Thyroid gland (tissue), 4 donors: Measurements from ENCODE around the gene ETV3L. TPM values are rescaled to one million over a fixed set of nuclear protein-coding genes. Genes with fewer than 3 reads are reported as not detected.

ENCODE experiments used
- DNase-seq, 2 donors: peaks; one replicate each; pipeline ENCODE4 v3.0.0-alpha.2; 2019
- H3K27ac ChIP-seq, 3 donors: fragments of 200-600 bp; sonication (generic); 1 replicate in 2 of 3; 2 replicates in 1 of 3; pipeline ENCODE4 v1.5.1; 2016 to 2019; ENCODE audit warnings: mild to moderate bottlenecking in 1 of 3, moderate library complexity in 1 of 3
- H3K27me3 ChIP-seq: fragments of 200-600 bp; sonication (generic); one replicate; pipeline ENCODE4 v1.5.1; 2019
- H3K36me3 ChIP-seq, 2 donors: fragments of 200-600 bp; sonication (generic); one replicate each; pipeline ENCODE4 v1.5.1; 2016 to 2019
- H3K4me1 ChIP-seq, 2 donors: fragments of 200-600 bp; sonication (generic); one replicate each; pipeline ENCODE4 v1.5.1; 2017 to 2019
- H3K4me3 ChIP-seq, 3 donors: fragments of 200-600 bp; sonication (generic); replicated peaks in 1 of 3; 1 replicate in 2 of 3; 2 replicates in 1 of 3; pipeline ENCODE4 v1.5.1; 2016; ENCODE audit warnings: mild to moderate bottlenecking in 1 of 3
- H3K9me3 ChIP-seq: fragments of 200-600 bp; sonication (generic); one replicate; pipeline ENCODE4 v1.5.1; 2017
- CTCF ChIP-seq, 6 experiments: fragments of 200-600 bp in 3 of 6; fragments of 450-650 bp in 3 of 6; sonication (generic) in 3 of 6; IDR thresholded peaks; one replicate each; pipeline ENCODE4 v1.5.1; 2016 to 2019; ENCODE audit warnings: antibody characterized with exemption in 6 of 6, mild to moderate bottlenecking in 2 of 6, inconsistent platforms in 1 of 6, moderate library complexity in 1 of 6
- POLR2A ChIP-seq, 2 donors: fragments of 450-650 bp; IDR thresholded peaks; one replicate each; pipeline ENCODE4 v1.6.1; 2017; ENCODE audit warnings: antibody characterized with exemption in 2 of 2, mild to moderate bottlenecking in 2 of 2, moderate library complexity in 1 of 2
- WGBS, 2 donors: methylation state at CpG; one replicate each; pipeline ENCODE4 v1.1.5; 2017; 5-methylcytosine and 5-hydroxymethylcytosine counted together
- intact Hi-C: fragments of 100-400 bp; cut with DNase I; formaldehyde crosslinking; loops from one replicate; pipeline ENCODE4 v1.15.1; 2023
- total RNA-seq, 4 donors: library from RNA; depleted of rRNA; stranded (reverse); fragments of >200 nt; gene quantifications; one replicate each; pipeline ENCODE4 v1.2.3, GENCODE V29; 2016

ETV3L gene
- total RNA-seq, 4 donors from 2014 or later: not detected

GRCh38 chr1:157106813-157107189 lies 7.2 kb upstream of the ETV3L start:
- Histone ChIP-seq H3K36me3 (no peaks in the 10 kb centered on the region), H3K4me1 (no peaks in the 10 kb centered on the region), H3K27ac (no peak overlapping the region), H3K4me3 (no peak overlapping the region), H3K27me3 (peaks cover 4% of the 10 kb centered on the region), H3K9me3 (no peaks in the 10 kb centered on the region)
- intact Hi-C loops: no loop called here
- DNase-seq: no peak
- TF ChIP-seq POLR2A (IDR thresholded peaks at IDR 0.05): no peak
- no peak for TF ChIP-seq CTCF (IDR thresholded peaks at IDR 0.05)
- 68 to 88% methylated on average over 3 to 6 of the region's 6 CpGs for WGBS, 2 donors

- no peaks in the 10 kb centered on the region for H3K9me3 ChIP-seq
- H3K36me3 ChIP-seq: no peaks in the 10 kb centered on the region
- DNase-seq: no peak
- no peaks in the 10 kb centered on the region for H3K4me1 ChIP-seq
- intact Hi-C loops: no loop called here
- no peak overlapping the region for H3K27ac ChIP-seq
- no peak overlapping the region for H3K4me3 ChIP-seq
- TF ChIP-seq CTCF (IDR thresholded peaks at IDR 0.05) (no peak), POLR2A (IDR thresholded peaks at IDR 0.05) (no peak)
- 52 to 57% methylated on average over 5 to 6 of the region's 6 CpGs for WGBS, 2 donors
- H3K27me3 ChIP-seq: peaks cover 4% of the 10 kb centered on the region
Measured at GRCh38 chr1:157105988-157106812, 6.6 kb upstream of the ETV3L start.

- Histone ChIP-seq H3K36me3 (no peaks in the 10 kb centered on the region), H3K4me3 (no peak overlapping the region), H3K9me3 (no peaks in the 10 kb centered on the region), H3K4me1 (no peaks in the 10 kb centered on the region), H3K27me3 (peaks cover 4% of the 10 kb centered on the region), H3K27ac (no peak overlapping the region)
- no peak for DNase-seq
- TF ChIP-seq POLR2A (IDR thresholded peaks at IDR 0.05) (no peak), CTCF (IDR thresholded peaks at IDR 0.05) (no peak)
- WGBS, 2 donors: 58 to 66% methylated on average over 14 of the region's 14 CpGs
- intact Hi-C loops: no loop called here
Measured at GRCh38 chr1:157105298-157105987, 5.8 kb upstream of the ETV3L start.

GRCh38 chr1:157104598-157105293 lies 5.1 kb upstream of the ETV3L start:
- no peaks in the 10 kb centered on the region for H3K9me3 ChIP-seq
- H3K27me3 ChIP-seq: peaks cover 4% of the 10 kb centered on the region
- no peak for DNase-seq
- TF ChIP-seq CTCF (IDR thresholded peaks at IDR 0.05) (no peak), POLR2A (IDR thresholded peaks at IDR 0.05) (no peak)
- no peak overlapping the region for H3K4me3 ChIP-seq
- H3K36me3 ChIP-seq: no peaks in the 10 kb centered on the region
- no peak overlapping the region for H3K27ac ChIP-seq
- intact Hi-C loops: no loop called here
- WGBS, 2 donors: 77 to 82% methylated on average over 6 of the region's 6 CpGs
- H3K4me1 ChIP-seq: no peaks in the 10 kb centered on the region
